HL-60 (cell line): Measurements from ENCODE around the gene ZNF793.

ENCODE experiments used
- DNase-seq, 2 experiments: peaks; one replicate each; pipeline ENCODE4 v3.0.0-alpha.2; 2010 to 2020; ENCODE audit warnings: low read depth in 1 of 2, low spot score in 1 of 2
- H3K27ac ChIP-seq: fragments of 250-450 bp; sonication (Bioruptor Pico); replicated peaks from 2 replicates; pipeline ENCODE4 v1.5.1; 2020; ENCODE audit warnings: mild to moderate bottlenecking, moderate library complexity
- H3K27me3 ChIP-seq: fragments of 250-450 bp; sonication (Bioruptor Pico); 2 replicates; pipeline ENCODE4 v1.5.1; 2021; ENCODE audit warnings: mild to moderate bottlenecking, moderate library complexity; ENCODE audit not compliant: insufficient read depth, poor library complexity, severe bottlenecking
- H3K4me3 ChIP-seq: replicated peaks from 2 replicates; pipeline ENCODE4 v1.5.1; 2011; ENCODE audit warnings: mild to moderate bottlenecking, control low read depth, low read length; ENCODE audit not compliant: insufficient read depth
- GABPA ChIP-seq: IDR thresholded peaks from 2 replicates; pipeline ENCODE4 v1.6.1; 2012; ENCODE audit warnings: low read depth
- POLR2AphosphoS5 ChIP-seq: IDR thresholded peaks from 2 replicates; pipeline ENCODE4 v1.6.1; 2012; ENCODE audit warnings: low read depth
- REST ChIP-seq: IDR thresholded peaks from 2 replicates; pipeline ENCODE4 v1.6.1; 2012; ENCODE audit warnings: low read depth; ENCODE audit not compliant: insufficient replicate concordance
- SPI1 ChIP-seq: IDR thresholded peaks from 2 replicates; pipeline ENCODE4 v1.6.1; 2012; ENCODE audit warnings: low read depth, mild to moderate bottlenecking, borderline replicate concordance
- TF ChIP-seq, protein P1 (sequence below): IDR thresholded peaks from one replicate; pipeline ENCODE4 v1.5.1; 2011; ENCODE audit warnings: low read length, control low read depth, inconsistent platforms; ENCODE audit not compliant: insufficient read depth

Gene ZNF793

DNA sequence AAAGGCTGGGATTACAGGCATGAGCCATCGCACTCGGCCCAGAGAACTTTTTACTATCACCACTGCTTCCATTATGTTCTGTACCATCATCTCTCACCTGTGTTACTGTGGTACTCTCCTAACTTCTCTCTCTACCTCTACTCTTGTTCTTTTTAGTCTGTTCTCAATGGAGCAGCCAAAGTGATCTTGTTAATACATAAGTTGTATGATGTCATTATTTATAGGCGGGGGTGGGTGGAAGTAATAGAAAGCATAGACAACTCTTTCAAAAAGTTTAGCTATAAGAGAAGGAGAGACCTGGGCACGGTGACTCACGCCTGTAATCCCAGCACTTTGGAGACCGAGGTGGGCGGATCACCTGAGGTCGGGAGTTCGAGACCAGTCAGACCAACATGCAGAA lies 34.6 kb upstream of the ZNF793 start:
- no peak for DNase-seq
- Histone ChIP-seq H3K27me3 (no peaks in the 10 kb centered on the region), H3K27ac (no peak overlapping the region), H3K4me3 (no peak overlapping the region)
- TF ChIP-seq, protein P1, sequence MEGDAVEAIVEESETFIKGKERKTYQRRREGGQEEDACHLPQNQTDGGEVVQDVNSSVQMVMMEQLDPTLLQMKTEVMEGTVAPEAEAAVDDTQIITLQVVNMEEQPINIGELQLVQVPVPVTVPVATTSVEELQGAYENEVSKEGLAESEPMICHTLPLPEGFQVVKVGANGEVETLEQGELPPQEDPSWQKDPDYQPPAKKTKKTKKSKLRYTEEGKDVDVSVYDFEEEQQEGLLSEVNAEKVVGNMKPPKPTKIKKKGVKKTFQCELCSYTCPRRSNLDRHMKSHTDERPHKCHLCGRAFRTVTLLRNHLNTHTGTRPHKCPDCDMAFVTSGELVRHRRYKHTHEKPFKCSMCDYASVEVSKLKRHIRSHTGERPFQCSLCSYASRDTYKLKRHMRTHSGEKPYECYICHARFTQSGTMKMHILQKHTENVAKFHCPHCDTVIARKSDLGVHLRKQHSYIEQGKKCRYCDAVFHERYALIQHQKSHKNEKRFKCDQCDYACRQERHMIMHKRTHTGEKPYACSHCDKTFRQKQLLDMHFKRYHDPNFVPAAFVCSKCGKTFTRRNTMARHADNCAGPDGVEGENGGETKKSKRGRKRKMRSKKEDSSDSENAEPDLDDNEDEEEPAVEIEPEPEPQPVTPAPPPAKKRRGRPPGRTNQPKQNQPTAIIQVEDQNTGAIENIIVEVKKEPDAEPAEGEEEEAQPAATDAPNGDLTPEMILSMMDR, result no peak
- no peak for TF ChIP-seq POLR2AphosphoS5
- no peak for TF ChIP-seq REST
- TF ChIP-seq GABPA, result no peak

- H3K4me3 ChIP-seq, result no peak overlapping the region
- DNase-seq, result no peak
- no peaks in the 10 kb centered on the region for H3K27me3 ChIP-seq
- no peak for TF ChIP-seq GABPA
- TF ChIP-seq SPI1, result no peak
- TF ChIP-seq, protein P1, result no peak
- TF ChIP-seq POLR2AphosphoS5, result no peak
- no peak overlapping the region for H3K27ac ChIP-seq
Observed at GRCh38 chr19:37484406-37485168, 22.2 kb upstream of the ZNF793 start.

- Histone ChIP-seq H3K27ac (no peak overlapping the region), H3K4me3 (no peak overlapping the region), H3K27me3 (no peaks in the 10 kb centered on the region)
- DNase-seq, result no peak
- no peak for TF ChIP-seq REST
- no peak for TF ChIP-seq POLR2AphosphoS5
- no peak for TF ChIP-seq SPI1
- TF ChIP-seq, protein P1, result no peak
- TF ChIP-seq GABPA, result no peak
Observed at GRCh38 chr19:37492213-37492612, 14.5 kb upstream of the ZNF793 start.

- H3K27me3 ChIP-seq, result no peaks in the 10 kb centered on the region
- TF ChIP-seq, protein P1, result no peak
- TF ChIP-seq REST (no peak), SPI1 (no peak), POLR2AphosphoS5 (no peak), GABPA (no peak)
- H3K27ac ChIP-seq, result peak overlapping the region; percentile 79
- H3K4me3 ChIP-seq, result peak overlapping the region; percentile 45
- DNase-seq, result no peak
Observed at GRCh38 chr19:37505958-37506386, 767 bp upstream of the ZNF793 start.
